ENCODE measurements around the gene CNOT1. TPM values are rescaled to one million over a fixed set of nuclear protein-coding genes. Genes with fewer than 3 reads are reported as not detected.
"Not testable (repeated sequence)": the region's sequence is repeated elsewhere in the genome, so short reads cannot be mapped to it uniquely, and the experiment has no call there.

CNOT1 gene
- total RNA-seq, result 100 to 1,000 TPM; 300 to 360 TPM

DNA sequence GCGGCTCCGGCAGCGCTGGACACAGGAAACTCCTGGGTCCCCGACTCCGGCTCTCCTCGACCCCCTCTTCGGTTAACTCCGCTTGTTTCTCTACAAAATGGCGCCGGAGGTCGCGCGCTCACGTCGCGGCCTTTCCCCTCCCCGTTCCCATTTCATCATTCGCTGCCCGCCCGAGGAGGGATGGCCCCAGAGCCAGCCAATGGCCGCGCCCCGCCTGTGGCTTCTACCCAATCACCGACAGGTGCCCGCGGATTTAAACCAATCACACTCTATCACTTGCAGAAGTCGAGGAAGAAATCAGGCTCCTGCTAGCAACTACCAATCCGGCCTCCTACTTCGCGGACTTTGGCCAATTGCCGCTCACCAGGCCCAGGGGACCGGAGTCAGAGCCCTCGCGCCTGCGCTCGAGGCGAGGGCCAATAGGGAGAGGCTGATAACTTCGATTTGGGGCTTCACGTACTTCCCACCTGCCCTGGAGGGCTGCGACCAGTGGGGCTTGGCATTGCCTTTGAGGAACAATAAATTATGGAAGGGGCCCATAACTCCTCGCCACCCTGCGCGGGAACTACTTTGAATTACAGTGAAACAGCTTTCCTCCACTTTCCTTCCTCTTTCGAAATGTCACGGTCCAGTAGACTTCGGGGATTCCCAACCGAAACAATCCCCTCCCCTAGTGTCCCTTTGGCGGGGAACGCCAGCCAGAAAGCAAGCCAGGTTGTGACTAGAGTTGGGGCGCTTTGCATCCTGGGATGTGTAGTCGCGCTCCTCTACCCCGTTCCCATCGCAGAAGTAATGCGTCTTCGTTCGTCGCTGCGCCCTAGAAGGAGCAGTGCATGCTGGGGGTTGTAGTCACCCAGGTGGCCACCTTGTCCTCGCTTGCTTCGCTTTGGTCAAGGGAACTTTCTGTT lies at the start of gene CNOT1:
CNOT1 (minus strand) TSS at position 94 of the 908 bp plus-strand sequence. CDS start 30,489 bp downstream, outside the sequence.
- ATAC-seq, result peak; percentile 90
- DNase-seq (ENCODE audit: low spot score in 2 of 2), result peak; percentile 95 to 99
- Mint-ChIP-seq H3K36me3 (peaks cover 21 to 28% of the 10 kb centered on the region in 2 donors), H3K27ac (peak within 1 kb of the TSS; percentile 99 to 100), H3K9me3 (no peaks in the 10 kb centered on the region)

- DNase-seq (ENCODE audit: low spot score in 2 of 2) (no peak), ATAC-seq (no peak)
- Mint-ChIP-seq H3K27ac (no peak overlapping the region), H3K36me3 (no peaks in the 10 kb centered on the region), H3K9me3 (no peaks in the 10 kb centered on the region)
Observed at GRCh38 chr16:58678716-58679115, 49.1 kb upstream of the CNOT1 start.

DNA sequence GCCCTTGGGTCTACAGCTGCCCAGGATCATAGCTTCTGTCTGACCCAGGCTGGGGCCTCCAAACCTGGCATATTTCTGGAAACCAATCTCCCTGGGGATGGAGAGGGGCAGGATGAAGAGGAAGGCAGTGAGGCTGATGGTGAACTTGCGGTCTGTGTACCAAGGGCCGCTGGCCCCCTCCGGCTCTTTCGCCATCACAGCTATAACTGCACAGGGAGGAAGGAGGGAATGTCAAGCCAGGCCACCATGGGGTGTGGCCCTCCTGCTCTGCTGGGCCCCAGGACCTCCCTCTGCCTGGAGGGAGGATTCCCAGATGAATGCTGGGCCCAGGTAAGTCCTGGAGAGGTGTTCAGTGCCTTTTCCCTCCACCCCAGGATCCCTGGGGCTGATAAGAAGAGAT lies 48.6 kb upstream of the CNOT1 start:
- Mint-ChIP-seq H3K9me3 (no peaks in the 10 kb centered on the region), H3K27ac (no peak overlapping the region), H3K36me3 (no peaks in the 10 kb centered on the region)
- ATAC-seq, result no peak
- no peak for DNase-seq (ENCODE audit: low spot score in 2 of 2)

GRCh38 chr16:58670946-58671583 lies 41.4 kb upstream of the CNOT1 start:
- no peak for ATAC-seq
- Mint-ChIP-seq H3K36me3 (no peaks in the 10 kb centered on the region), H3K9me3 (no peaks in the 10 kb centered on the region), H3K27ac (no peak overlapping the region)
- DNase-seq (ENCODE audit: low spot score in 2 of 2), result no peak

DNA sequence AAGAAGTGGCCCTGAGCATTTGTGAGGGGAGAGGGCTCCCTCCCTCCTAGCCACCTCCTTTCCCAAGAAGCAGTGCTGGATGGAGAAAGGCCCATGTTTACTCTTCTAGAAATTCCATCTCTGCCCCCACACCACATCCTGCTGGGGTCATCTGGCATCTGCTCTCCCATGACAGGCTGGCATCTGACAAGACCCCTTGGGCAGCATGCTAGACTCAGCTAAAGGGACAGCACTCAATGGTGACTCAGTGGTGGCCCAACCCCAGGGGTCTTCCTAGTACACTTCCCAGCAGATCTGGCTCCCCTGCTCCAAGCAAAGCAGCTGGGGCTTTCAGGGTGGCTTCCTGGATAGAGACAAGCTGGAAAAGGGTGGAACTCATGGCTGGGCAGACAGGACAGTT lies 40.6 kb upstream of the CNOT1 start:
- no peak for DNase-seq (ENCODE audit: low spot score in 2 of 2)
- Mint-ChIP-seq H3K9me3 (no peaks in the 10 kb centered on the region), H3K27ac (peak overlapping the region in 1 of 2 donors; percentile 38), H3K36me3 (no peaks in the 10 kb centered on the region)
- ATAC-seq, result no peak

DNA sequence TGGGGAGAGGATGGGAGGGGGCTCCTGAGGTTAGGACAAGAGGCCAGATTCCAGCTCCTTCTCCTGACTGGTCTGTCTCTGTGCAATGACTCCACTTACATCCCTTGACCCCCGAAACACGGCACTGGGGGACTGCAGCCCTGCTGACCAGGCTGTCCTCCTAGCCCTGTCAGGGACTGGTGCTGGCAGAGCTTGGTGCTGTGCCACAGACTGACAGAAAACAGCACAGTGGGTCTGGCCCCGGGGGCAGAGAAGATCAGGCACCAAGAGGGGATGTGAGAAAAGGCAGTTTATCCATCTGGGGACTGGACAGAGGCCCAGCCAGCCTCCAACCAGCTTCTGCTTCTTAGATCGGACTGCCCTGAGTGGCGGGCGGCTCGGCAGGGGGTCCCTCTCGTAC lies 35.6 kb upstream of the CNOT1 start:
- H3K9me3 Mint-ChIP-seq, result no peaks in the 10 kb centered on the region
- H3K27ac Mint-ChIP-seq, result peak overlapping the region in 1 of 2 donors; percentile 65
- ATAC-seq (no peak), DNase-seq (ENCODE audit: low spot score in 2 of 2) (no peak)
- no peaks in the 10 kb centered on the region for H3K36me3 Mint-ChIP-seq

DNA sequence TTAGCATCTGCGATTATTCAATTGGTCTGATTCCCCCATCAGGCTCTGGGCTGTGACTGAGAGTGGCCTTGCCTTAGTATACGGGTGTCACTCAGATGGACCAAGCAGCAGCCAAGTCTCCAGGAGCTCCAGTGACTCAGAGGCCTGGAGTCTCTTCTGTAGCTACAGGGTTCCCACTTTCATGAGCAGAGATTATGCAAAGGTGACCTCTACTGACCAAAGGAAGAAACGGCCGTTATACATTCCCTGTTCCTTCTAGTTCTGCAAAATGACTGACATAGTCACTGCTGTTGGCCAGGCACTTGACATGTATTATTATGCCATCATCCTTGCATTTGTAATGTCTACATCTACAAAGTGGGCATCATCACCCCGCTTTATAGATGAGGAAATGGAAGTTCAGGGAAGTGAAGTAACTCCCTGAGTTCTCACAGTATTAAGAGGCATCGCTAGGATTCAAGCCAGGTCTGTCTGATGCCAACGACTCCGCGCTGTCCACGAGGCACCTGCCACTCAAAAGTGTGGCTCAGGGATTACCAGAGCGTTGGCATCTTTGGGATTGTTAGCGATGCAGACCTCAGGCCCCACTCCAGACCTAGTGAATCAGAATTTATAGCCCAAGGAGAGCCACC lies 31.7 kb upstream of the CNOT1 start:
- peak; percentile 85 to 91 for ATAC-seq

DNA sequence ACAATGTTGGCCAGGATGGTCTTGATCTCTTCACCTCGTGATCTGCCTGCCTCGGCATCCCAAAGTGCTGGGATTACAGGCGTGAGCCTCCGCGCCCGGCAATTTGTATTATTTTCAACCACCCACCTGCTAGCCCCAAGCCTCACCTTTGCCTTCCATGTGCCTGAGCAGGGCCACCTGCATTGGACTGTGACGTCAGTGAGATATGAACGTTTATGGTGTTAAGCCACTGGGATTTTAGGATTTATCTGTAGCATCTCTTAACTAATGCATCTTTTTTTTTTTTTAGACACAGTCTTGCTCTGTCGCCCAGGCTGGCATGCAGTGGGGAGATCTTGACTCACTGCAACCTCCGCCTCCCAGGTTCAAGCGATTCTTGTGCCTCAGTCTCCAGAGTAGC lies 30.3 kb upstream of the CNOT1 start:
- not testable (repeated sequence) for ATAC-seq; H3K36me3 Mint-ChIP-seq; H3K9me3 Mint-ChIP-seq; H3K27ac Mint-ChIP-seq; DNase-seq (ENCODE audit: low spot score in 2 of 2)

More for the DNA sequence above, 31.7 kb upstream of the CNOT1 start:
- DNase-seq (ENCODE audit: low spot score in 2 of 2), result peak in 1 of 2 donors; percentile 9
- Mint-ChIP-seq H3K9me3 (no peaks in the 10 kb centered on the region), H3K36me3 (no peaks in the 10 kb centered on the region), H3K27ac (no peak overlapping the region)

GRCh38 chr16:58658796-58659211 lies 29.2 kb upstream of the CNOT1 start:
- no peak for ATAC-seq
- no peaks in the 10 kb centered on the region for H3K9me3 Mint-ChIP-seq

DNA sequence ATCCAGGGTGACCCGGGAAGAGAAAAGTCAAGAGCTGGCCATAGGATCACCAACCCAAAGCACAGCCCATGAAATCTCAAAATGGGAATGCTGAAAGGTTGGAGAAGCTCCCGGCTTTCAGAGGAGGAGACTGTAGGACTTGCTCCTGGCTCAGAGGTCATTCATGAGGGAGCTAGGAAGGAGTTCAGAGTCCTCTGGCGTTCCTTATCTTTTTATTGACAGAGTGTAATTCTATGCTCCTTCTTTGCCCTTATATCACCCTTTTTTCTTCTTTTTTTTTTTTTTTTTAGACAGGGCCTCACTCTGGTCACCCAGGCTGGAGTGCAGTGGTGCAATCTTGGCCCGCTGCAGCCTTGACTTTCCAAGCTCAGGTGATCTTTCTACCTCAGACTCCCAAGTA lies 27.3 kb upstream of the CNOT1 start:
- no peaks in the 10 kb centered on the region for H3K9me3 Mint-ChIP-seq
- H3K36me3 Mint-ChIP-seq, result no peaks in the 10 kb centered on the region
- no peak overlapping the region for H3K27ac Mint-ChIP-seq
- DNase-seq (ENCODE audit: low spot score in 2 of 2), result no peak
- no peak for ATAC-seq

More at GRCh38 chr16:58658796-58659211, 29.2 kb upstream of the CNOT1 start:
- DNase-seq (ENCODE audit: low spot score in 2 of 2), result no peak
- no peak overlapping the region for H3K27ac Mint-ChIP-seq
- no peaks in the 10 kb centered on the region for H3K36me3 Mint-ChIP-seq

- Mint-ChIP-seq H3K36me3 (no peaks in the 10 kb centered on the region), H3K9me3 (no peaks in the 10 kb centered on the region), H3K27ac (no peak overlapping the region)
- DNase-seq (ENCODE audit: low spot score in 2 of 2), result no peak
- no peak for ATAC-seq
Observed at GRCh38 chr16:58655215-58655596, 25.6 kb upstream of the CNOT1 start.

DNA sequence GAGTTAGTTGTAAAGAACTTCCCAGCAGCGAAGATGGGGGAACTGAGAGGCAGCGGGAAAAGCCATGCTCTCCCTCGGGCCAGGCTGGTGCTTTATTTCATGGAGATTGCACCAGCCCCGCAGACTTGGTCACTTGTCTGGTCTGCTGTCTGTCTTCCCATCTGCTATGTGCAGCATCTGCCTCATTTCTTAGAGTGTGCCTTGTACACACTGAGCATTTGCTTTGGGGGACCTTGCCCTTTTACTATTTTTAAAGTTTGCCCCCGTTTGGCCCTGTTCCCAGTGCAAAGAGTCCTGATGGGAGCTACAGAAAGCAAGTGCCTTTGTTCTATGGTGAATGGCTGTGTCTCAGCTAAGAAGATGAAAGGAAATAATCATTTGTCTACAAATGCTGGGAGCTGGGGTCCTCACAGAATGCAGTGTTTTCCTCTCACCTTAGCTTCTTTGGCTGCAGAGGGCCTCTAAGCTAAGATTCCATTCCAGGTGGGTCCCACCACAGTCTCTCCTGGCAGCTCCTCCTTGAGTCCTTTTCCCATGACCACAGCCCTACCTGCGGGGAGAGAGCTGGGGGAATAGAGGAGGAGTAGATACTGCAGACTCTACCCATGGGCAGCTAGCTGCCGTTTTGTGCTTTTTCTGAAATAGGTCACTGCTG lies 25.1 kb upstream of the CNOT1 start:
- H3K27ac Mint-ChIP-seq, result no peak overlapping the region
- no peaks in the 10 kb centered on the region for H3K9me3 Mint-ChIP-seq
- ATAC-seq (no peak), DNase-seq (ENCODE audit: low spot score in 2 of 2) (no peak)
- no peaks in the 10 kb centered on the region for H3K36me3 Mint-ChIP-seq

DNA sequence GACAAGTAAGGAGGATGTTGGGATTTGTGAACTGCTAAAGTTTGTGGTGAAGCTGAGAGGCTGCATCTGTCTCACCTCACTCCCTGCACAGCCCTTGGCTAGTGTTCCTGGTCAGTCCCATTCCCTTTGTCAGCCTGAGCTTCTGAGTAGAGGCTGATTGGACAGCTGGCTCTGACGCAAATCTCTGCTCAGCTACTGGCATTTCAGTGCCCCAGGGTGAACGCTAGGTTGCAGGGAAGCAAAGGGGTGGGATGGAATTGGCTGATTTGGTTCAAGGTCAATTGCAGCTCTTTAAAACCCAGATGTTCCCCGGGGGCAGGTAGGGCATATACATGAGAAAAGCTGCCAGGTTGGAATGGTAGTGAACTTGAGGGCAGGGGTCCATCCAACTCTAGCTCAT lies 23.1 kb upstream of the CNOT1 start:
- DNase-seq (ENCODE audit: low spot score in 2 of 2), result no peak
- Mint-ChIP-seq H3K27ac (no peak overlapping the region), H3K36me3 (no peaks in the 10 kb centered on the region), H3K9me3 (no peaks in the 10 kb centered on the region)
- no peak for ATAC-seq

GRCh38 chr16:58651965-58652348 lies 22.3 kb upstream of the CNOT1 start:
- DNase-seq (ENCODE audit: low spot score in 2 of 2), result no peak
- Mint-ChIP-seq H3K9me3 (no peaks in the 10 kb centered on the region), H3K27ac (no peak overlapping the region), H3K36me3 (no peaks in the 10 kb centered on the region)
- no peak for ATAC-seq

GRCh38 chr16:58649707-58650106 lies 20.1 kb upstream of the CNOT1 start:
- Mint-ChIP-seq H3K9me3 (no peaks in the 10 kb centered on the region), H3K36me3 (no peaks in the 10 kb centered on the region), H3K27ac (no peak overlapping the region)
- ATAC-seq (no peak), DNase-seq (ENCODE audit: low spot score in 2 of 2) (no peak)

DNA sequence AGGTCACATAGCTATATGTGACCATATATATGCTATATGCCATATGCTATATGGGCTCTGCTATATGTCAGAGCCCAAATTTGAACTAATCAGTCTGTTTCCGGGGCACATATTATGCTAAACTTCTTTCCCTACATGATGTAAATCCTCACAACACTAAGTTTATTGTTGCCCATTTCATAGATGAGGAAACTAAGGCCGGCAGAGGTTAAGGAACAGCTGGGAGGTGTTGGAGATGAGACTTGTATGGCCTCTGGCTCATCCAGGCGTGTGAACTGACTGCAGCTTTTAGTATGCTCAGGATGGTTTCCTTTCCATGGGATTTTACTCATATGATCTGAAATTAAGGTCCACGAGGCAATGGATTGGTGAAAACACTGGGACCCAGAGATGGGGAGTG lies 17.5 kb upstream of the CNOT1 start:
- Mint-ChIP-seq H3K9me3 (no peaks in the 10 kb centered on the region), H3K36me3 (no peaks in the 10 kb centered on the region), H3K27ac (no peak overlapping the region)
- ATAC-seq, result no peak
- DNase-seq (ENCODE audit: low spot score in 2 of 2), result no peak
